GM23338 (cell line): ENCODE results near the gene ZBTB14.

ENCODE experiments used
- CREB1 ChIP-seq: fragments of 250-450 bp; sonication (Bioruptor Pico); IDR thresholded peaks from 2 replicates; pipeline ENCODE4 v1.5.0; 2020; ENCODE audit warnings: low read depth, mild to moderate bottlenecking, moderate library complexity
- CTCF ChIP-seq, 2 experiments: fragments of 200-600 bp in 1 of 2; sonication (generic) in 1 of 2; conservative IDR thresholded peaks; 2 replicates each; pipeline versions ENCODE4 v1.5.1 to v1.6.1; 2016 to 2017; ENCODE audit warnings: antibody characterized with exemption in 2 of 2, low read depth in 2 of 2, mild to moderate bottlenecking in 2 of 2, moderate library complexity in 1 of 2
- EZH2 ChIP-seq: fragments of 200-600 bp; sonication (generic); IDR thresholded peaks from one replicate; pipeline ENCODE4 v1.8.0; 2017; ENCODE audit warnings: antibody characterized with exemption, mild to moderate bottlenecking, low read depth; ENCODE audit not compliant: unreplicated experiment
- TF ChIP-seq, protein P1 (sequence below): IDR thresholded peaks from 2 replicates; pipeline ENCODE4 v1.6.1; 2016; ENCODE audit warnings: antibody characterized with exemption

GRCh38 chr18:5302606-5303005 is 7.1 kb upstream of the ZBTB14 start:
- TF ChIP-seq CTCF (conservative IDR thresholded peaks at IDR 0.05; ENCODE audit: low read depth in 2 of 2) (no peak), EZH2 (no peak), CREB1 (no peak)
- TF ChIP-seq, protein P1, sequence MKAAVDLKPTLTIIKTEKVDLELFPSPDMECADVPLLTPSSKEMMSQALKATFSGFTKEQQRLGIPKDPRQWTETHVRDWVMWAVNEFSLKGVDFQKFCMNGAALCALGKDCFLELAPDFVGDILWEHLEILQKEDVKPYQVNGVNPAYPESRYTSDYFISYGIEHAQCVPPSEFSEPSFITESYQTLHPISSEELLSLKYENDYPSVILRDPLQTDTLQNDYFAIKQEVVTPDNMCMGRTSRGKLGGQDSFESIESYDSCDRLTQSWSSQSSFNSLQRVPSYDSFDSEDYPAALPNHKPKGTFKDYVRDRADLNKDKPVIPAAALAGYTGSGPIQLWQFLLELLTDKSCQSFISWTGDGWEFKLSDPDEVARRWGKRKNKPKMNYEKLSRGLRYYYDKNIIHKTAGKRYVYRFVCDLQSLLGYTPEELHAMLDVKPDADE: no peak
